HG02970 (cell line): ENCODE measurements around the gene CDH2.

Experiments used
- ATAC-seq: cut with Tn5 transposase; IDR thresholded peaks from one replicate; pipeline ENCODE4 v1.9.1; 2021; ENCODE audit warnings: mild to moderate bottlenecking, moderate library complexity, moderate number of reproducible peaks; ENCODE audit not compliant: unreplicated experiment, low FRiP score

Gene CDH2

DNA sequence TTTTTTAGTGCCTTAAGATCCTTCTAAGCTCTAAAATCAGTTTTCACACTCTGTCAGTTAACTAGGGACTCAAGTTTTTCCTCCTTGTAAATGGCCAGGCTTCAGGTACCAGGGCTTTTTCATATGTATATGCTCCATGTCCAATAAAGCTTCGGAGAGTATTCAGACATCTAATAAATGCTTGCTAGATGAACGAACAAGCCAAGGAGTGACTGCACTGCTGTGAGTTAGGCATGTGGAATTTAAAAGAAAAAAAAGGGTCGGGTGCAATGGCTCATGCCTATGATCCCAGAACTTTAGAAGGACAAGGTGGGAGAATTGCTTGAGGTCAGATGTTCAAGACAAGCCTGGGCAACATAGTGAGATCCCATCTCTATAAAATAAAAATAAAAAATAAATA is 81.9 kb downstream of the CDH2 start:
- ATAC-seq = no peak

DNA sequence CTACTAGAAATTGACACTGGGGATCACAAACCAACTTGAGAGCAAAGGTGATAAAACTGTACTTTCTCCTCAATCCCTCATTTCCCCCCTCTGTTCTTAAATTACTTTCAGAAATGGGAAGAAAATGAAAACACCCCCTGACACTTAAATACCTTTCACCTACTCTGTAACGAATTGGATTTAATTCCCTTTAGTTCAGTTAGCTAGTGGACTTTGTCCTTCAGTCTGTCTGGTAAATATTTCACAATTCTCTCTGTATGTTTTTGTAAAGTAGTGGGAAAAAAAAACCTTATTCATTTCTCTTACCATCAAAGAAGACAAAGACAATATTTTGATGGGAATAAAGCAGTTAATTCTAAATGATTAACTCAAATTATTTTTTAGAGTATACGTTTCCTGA is 85.7 kb downstream of the CDH2 start:
- ATAC-seq = no peak

DNA sequence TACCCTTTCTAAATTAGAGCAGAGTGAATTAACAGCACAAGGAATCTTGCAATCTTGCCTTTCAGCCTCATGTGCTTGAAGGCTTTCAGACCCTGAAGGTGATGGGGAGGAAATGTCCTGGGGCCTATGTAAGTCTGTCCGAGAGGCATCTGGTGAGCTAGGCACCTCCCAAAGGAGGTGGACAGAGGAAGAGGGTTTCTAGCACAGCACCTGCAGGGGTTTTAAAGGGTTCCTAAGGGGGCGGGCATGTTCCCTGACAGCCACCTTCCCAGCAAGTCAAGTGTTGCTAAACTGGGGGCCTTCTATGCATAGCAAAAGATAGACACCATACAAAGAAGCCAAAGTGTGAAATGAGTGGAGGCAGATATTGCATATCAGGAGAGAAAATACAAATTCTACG is 88.5 kb downstream of the CDH2 start:
- no peak for ATAC-seq

GRCh38 chr18:28086670-28087552 is 90.0 kb downstream of the CDH2 start:
- no peak for ATAC-seq

GRCh38 chr18:28081516-28081915 is 95.4 kb downstream of the CDH2 start:
- no peak for ATAC-seq

- no peak for ATAC-seq
Observed at GRCh38 chr18:28080876-28081300, 96.0 kb downstream of the CDH2 start.

GRCh38 chr18:28079883-28080282 is 97.0 kb downstream of the CDH2 start:
- ATAC-seq = no peak

- ATAC-seq = no peak
Observed at GRCh38 chr18:28078849-28079248, 98.1 kb downstream of the CDH2 start.

DNA sequence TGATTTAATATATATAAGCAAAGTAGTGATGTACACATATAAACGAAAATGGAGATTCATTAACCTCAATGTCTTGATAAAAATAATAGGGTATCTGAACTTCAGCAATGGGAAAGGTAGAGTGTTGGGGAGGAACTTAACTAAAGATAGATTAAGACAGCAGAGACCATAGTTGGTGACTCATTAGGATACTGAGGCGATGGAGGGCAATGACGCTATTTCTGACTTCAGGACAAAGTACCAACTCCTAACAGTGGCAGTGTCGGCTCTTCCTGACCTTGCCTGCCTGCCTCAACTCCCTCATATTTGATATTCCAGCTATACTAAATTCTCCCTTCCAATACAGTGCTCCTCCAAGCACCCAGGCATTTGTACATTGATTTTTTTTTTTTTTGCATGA is 98.6 kb downstream of the CDH2 start:
- no peak for ATAC-seq

- ATAC-seq = no peak
Observed at GRCh38 chr18:28075501-28075900, 101.4 kb downstream of the CDH2 start.

GRCh38 chr18:28074076-28074475 is 102.9 kb downstream of the CDH2 start:
- ATAC-seq = no peak

GRCh38 chr18:28073658-28074057 is 103.3 kb downstream of the CDH2 start:
- ATAC-seq = no peak

- ATAC-seq = no peak
Observed at GRCh38 chr18:28071199-28071598, 105.7 kb downstream of the CDH2 start.

- ATAC-seq = no peak
Observed at GRCh38 chr18:28068207-28068606, 108.7 kb downstream of the CDH2 start.

DNA sequence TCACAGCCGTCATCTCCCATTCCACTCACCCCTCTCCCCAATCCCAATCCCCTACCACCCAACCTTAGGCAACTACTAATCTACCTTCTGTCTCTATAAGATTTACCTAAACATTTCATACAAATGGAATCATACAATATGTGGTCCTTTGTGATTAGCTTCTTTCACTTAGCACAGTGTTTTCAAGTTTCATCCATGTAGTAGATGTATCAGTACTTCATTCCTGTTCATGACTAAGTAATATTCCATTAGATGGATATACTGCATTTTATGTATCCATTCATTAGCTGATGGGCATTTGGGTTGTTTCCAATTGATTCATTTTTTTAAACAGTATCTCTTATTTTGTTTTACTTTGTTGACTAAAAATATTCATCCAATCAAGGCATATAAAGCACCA is 109.6 kb downstream of the CDH2 start:
- no peak for ATAC-seq

GRCh38 chr18:28065793-28066186 is 111.1 kb downstream of the CDH2 start:
- ATAC-seq = no peak

DNA sequence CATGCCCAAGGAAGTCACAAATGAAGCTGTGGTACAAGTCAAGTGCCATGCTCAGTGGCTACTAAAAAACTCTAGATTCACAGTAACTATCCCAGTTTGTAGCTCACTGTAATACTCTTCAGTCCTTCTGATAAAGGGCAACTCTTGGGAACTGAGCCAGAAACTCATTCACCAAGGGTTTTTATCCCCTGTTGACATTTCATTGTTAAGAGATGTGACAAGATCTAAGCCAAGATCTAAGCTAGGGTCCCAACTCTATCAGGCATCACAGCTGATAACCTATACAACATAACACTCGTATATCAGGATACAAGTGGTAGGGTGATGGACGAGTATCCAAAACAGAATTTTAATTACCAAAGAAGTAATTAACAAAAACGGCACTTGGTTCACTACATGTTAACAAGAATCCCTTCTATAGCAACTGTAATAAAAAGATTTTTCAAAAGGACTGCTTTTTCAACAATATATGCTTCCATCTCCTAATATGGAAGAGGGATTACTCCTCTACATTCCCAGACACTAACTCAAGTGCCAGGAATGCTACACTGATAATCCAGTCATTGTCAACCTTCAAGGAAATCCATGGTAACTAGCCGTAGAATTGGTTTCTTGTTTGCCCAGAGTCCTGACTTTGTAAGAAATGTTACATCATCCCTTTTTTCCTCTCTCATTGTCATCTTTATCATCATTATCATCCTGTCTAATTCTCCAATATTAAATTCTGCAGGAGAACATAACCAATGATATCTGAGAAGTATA is 111.7 kb downstream of the CDH2 start:
- ATAC-seq = no peak

GRCh38 chr18:28063926-28064325 is 113.0 kb downstream of the CDH2 start:
- ATAC-seq = no peak

- no peak for ATAC-seq
Observed at GRCh38 chr18:28063271-28063761, 113.6 kb downstream of the CDH2 start.

- no peak for ATAC-seq
Observed at GRCh38 chr18:28062443-28062842, 114.5 kb downstream of the CDH2 start.

DNA sequence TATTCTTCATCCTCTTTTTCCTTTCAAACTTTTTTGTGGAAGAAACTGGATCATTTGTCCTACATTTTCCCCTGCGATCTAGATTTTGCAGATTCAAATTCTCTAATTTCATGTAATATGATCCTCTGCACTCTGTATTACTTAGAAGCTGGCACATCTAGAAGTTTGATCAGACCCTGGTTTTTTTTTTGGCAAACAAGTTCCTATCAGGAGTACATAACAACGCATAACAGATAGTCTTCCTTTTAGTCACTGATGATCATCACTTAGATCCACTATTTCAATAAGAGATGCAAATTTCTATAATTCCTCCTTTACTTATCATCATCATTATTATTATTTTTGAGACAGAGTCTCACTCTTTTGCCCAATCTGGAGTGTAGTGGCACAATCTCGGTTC is 117.1 kb downstream of the CDH2 start:
- no peak for ATAC-seq

GRCh38 chr18:28050545-28050944 is 126.4 kb downstream of the CDH2 start:
- no peak for ATAC-seq
